HepG2 (cell line): ENCODE measurements around the gene USP32. TPM values are rescaled to one million over a fixed set of nuclear protein-coding genes. Genes with fewer than 3 reads are reported as not detected.

Experiments used
- FOXA3 ChIP-seq: IDR thresholded peaks from 2 replicates; pipeline ENCODE4 v1.6.1; 2016; ENCODE audit warnings: missing genetic modification reagents, missing compliant biosample characterization
- HOMEZ ChIP-seq: IDR thresholded peaks from 2 replicates; pipeline ENCODE4 v1.6.1; 2016; ENCODE audit warnings: low read depth
- MAFF ChIP-seq: IDR thresholded peaks from 2 replicates; pipeline ENCODE4 v1.6.1; 2011; ENCODE audit warnings: low read depth, low read length, improper control_type of control experiment
- MEF2D ChIP-seq: sonication (generic); formaldehyde crosslinking; IDR thresholded peaks from 2 replicates; pipeline ENCODE4 v1.5.1; 2020; ENCODE audit warnings: mild to moderate bottlenecking, missing genetic modification reagents
- MIER2 ChIP-seq: IDR thresholded peaks from 2 replicates; pipeline ENCODE4 v1.6.1; 2016; ENCODE audit warnings: missing biosample characterization, missing genetic modification reagents
- NFIC ChIP-seq: IDR thresholded peaks from 2 replicates; pipeline ENCODE4 v1.6.1; 2012; ENCODE audit warnings: mild to moderate bottlenecking, low read length, inconsistent platforms
- RXRB ChIP-seq: IDR thresholded peaks from 2 replicates; pipeline ENCODE4 v1.6.1; 2016; ENCODE audit warnings: borderline replicate concordance, missing genetic modification reagents, missing compliant biosample characterization
- SALL1 ChIP-seq: sonication (generic); formaldehyde crosslinking; IDR thresholded peaks from 2 replicates; pipeline ENCODE4 v1.8.0; 2022; ENCODE audit warnings: mild to moderate bottlenecking, missing genetic modification reagents
- SMC3 ChIP-seq: IDR thresholded peaks from 2 replicates; pipeline ENCODE4 v1.6.1; 2011; ENCODE audit warnings: low read length, improper control_type of control experiment
- SPEN ChIP-seq: sonication (generic); formaldehyde crosslinking; IDR thresholded peaks from 2 replicates; pipeline ENCODE4 v1.5.1; 2020; ENCODE audit warnings: low read depth, mild to moderate bottlenecking, missing genetic modification reagents
- SUZ12 ChIP-seq: fragments of 150-350 bp; IDR thresholded peaks from 2 replicates; pipeline ENCODE4 v1.6.1; 2014; ENCODE audit warnings: low read depth, low read length
- XRCC5 ChIP-seq: fragments of 200-400 bp; formaldehyde crosslinking; optimal IDR thresholded peaks from 2 replicates; pipeline ENCODE3; 2017; ENCODE audit warnings: mild to moderate bottlenecking, low read length
- ZBTB21 ChIP-seq: sonication (generic); formaldehyde crosslinking; IDR thresholded peaks from 2 replicates; pipeline ENCODE4 v1.4.0; 2020; ENCODE audit warnings: missing genetic modification reagents
- ZFP36L1 ChIP-seq: sonication (generic); formaldehyde crosslinking; IDR thresholded peaks from 2 replicates; pipeline ENCODE4 v1.8.0; 2022; ENCODE audit warnings: mild to moderate bottlenecking, missing genetic modification reagents, moderate library complexity
- ZFP37 ChIP-seq: sonication (generic); formaldehyde crosslinking; IDR thresholded peaks from 2 replicates; pipeline ENCODE4 v1.4.0; 2020; ENCODE audit warnings: missing genetic modification reagents, borderline replicate concordance
- ZGPAT ChIP-seq: IDR thresholded peaks from 2 replicates; pipeline ENCODE4 v1.6.1; 2016; ENCODE audit warnings: mild to moderate bottlenecking
- ZNF292 ChIP-seq: sonication (generic); formaldehyde crosslinking; IDR thresholded peaks from 2 replicates; pipeline ENCODE4 v1.8.1; 2022; ENCODE audit warnings: mild to moderate bottlenecking, low read depth, missing genetic modification reagents, borderline replicate concordance
- ZNF331 ChIP-seq: sonication (generic); formaldehyde crosslinking; IDR thresholded peaks from 2 replicates; pipeline ENCODE4 v1.4.0; 2020; ENCODE audit warnings: missing genetic modification reagents
- ZNF501 ChIP-seq: sonication (generic); formaldehyde crosslinking; IDR thresholded peaks from 2 replicates; pipeline ENCODE4 v1.5.1; 2020; ENCODE audit warnings: mild to moderate bottlenecking, moderate library complexity, missing genetic modification reagents
- ZNF570 ChIP-seq: sonication (generic); formaldehyde crosslinking; IDR thresholded peaks from 2 replicates; pipeline ENCODE4 v1.4.0; 2020; ENCODE audit warnings: mild to moderate bottlenecking, missing genetic modification reagents, borderline replicate concordance
- ZNF614 ChIP-seq: IDR thresholded peaks from 2 replicates; pipeline ENCODE4 v1.6.1; 2018; ENCODE audit warnings: missing biosample characterization, missing genetic modification reagents, inconsistent platforms, borderline replicate concordance
- polyA plus RNA-seq, 8 experiments: library from polyadenylated mRNA; depleted of rRNA in 3 of 8; stranded (reverse) in 7 of 8; unstranded in 1 of 8; fragments of >200 nt; fragmentation: Illumina TruSeq in 4 of 8; extraction: Trizol in 4 of 8; gene quantifications; 2 replicates each; pipeline versions ENCODE4 v1.2.1 to v1.2.3, GENCODE V29; 2011 to 2016; ENCODE audit warnings: low read depth in 4 of 8, missing spikeins in 1 of 8, mixed read lengths in 1 of 8; ENCODE audit not compliant: insufficient read depth in 1 of 8
- total RNA-seq, 5 experiments: library from RNA; depleted of rRNA; stranded (reverse); fragments of >200 nt; fragmentation: Illumina TruSeq; extraction: Trizol; gene quantifications; 2 replicates each; pipeline ENCODE4 v1.2.3, GENCODE V29; 2016; ENCODE audit warnings: low read depth in 1 of 5
- TF ChIP-seq, protein P1 (sequence below): sonication (generic); formaldehyde crosslinking; IDR thresholded peaks from 2 replicates; pipeline ENCODE4 v1.4.0; 2020; ENCODE audit warnings: mild to moderate bottlenecking, missing genetic modification reagents, borderline replicate concordance
- TF ChIP-seq, protein P2 (sequence below): IDR thresholded peaks from 2 replicates; pipeline ENCODE4 v1.6.1; 2012; ENCODE audit warnings: inconsistent platforms

Gene USP32
- total and polyA plus RNA-seq, 2 of the 13 experiments (the other 11 are each of a cell fraction or from before 2014, with no cell fraction given) = 24.9 to 39.9 TPM

- TF ChIP-seq, protein P1, sequence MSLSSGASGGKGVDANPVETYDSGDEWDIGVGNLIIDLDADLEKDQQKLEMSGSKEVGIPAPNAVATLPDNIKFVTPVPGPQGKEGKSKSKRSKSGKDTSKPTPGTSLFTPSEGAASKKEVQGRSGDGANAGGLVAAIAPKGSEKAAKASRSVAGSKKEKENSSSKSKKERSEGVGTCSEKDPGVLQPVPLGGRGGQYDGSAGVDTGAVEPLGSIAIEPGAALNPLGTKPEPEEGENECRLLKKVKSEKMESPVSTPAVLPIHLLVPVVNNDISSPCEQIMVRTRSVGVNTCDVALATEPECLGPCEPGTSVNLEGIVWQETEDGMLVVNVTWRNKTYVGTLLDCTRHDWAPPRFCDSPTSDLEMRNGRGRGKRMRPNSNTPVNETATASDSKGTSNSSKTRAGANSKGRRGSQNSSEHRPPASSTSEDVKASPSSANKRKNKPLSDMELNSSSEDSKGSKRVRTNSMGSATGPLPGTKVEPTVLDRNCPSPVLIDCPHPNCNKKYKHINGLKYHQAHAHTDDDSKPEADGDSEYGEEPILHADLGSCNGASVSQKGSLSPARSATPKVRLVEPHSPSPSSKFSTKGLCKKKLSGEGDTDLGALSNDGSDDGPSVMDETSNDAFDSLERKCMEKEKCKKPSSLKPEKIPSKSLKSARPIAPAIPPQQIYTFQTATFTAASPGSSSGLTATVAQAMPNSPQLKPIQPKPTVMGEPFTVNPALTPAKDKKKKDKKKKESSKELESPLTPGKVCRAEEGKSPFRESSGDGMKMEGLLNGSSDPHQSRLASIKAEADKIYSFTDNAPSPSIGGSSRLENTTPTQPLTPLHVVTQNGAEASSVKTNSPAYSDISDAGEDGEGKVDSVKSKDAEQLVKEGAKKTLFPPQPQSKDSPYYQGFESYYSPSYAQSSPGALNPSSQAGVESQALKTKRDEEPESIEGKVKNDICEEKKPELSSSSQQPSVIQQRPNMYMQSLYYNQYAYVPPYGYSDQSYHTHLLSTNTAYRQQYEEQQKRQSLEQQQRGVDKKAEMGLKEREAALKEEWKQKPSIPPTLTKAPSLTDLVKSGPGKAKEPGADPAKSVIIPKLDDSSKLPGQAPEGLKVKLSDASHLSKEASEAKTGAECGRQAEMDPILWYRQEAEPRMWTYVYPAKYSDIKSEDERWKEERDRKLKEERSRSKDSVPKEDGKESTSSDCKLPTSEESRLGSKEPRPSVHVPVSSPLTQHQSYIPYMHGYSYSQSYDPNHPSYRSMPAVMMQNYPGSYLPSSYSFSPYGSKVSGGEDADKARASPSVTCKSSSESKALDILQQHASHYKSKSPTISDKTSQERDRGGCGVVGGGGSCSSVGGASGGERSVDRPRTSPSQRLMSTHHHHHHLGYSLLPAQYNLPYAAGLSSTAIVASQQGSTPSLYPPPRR (CRISPR knock-in tag) = 0 out of 2 replicates have a peak, but pooled peaks have one; percentile 4
- TF ChIP-seq MAFF = peak; percentile 17; the same call in 1 of the 2 replicates
- TF ChIP-seq SALL1 (CRISPR knock-in tag) = peak; percentile 63
- no peak for TF ChIP-seq MEF2D (CRISPR knock-in tag)
- peak; percentile 93 for TF ChIP-seq SMC3
- no peak for TF ChIP-seq ZNF570 (CRISPR knock-in tag)
- TF ChIP-seq SPEN (CRISPR knock-in tag) = 0 out of 2 replicates have a peak, but pooled peaks have one; percentile 36
- 0 out of 2 replicates have a peak, but pooled peaks have one; percentile 18 for TF ChIP-seq ZFP36L1
- TF ChIP-seq HOMEZ (CRISPR knock-in tag) = 0 out of 2 replicates have a peak, but pooled peaks have one; percentile 9
- no peak for TF ChIP-seq ZBTB21 (CRISPR knock-in tag)
- TF ChIP-seq ZFP37 (CRISPR knock-in tag) = no peak
- TF ChIP-seq, protein P2, sequence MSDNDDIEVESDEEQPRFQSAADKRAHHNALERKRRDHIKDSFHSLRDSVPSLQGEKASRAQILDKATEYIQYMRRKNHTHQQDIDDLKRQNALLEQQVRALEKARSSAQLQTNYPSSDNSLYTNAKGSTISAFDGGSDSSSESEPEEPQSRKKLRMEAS = 0 out of 2 replicates have a peak, but pooled peaks have one; percentile 30
- TF ChIP-seq ZNF614 = 0 out of 2 replicates have a peak, but pooled peaks have one; percentile 23
- peak; percentile 80 for TF ChIP-seq XRCC5
- TF ChIP-seq FOXA3 (CRISPR knock-in tag) = 0 out of 2 replicates have a peak, but pooled peaks have one; percentile 19
- TF ChIP-seq ZNF331 (CRISPR knock-in tag) = 0 out of 2 replicates have a peak, but pooled peaks have one; percentile 37
- TF ChIP-seq ZNF292 (CRISPR knock-in tag) = no peak
- TF ChIP-seq RXRB = 0 out of 2 replicates have a peak, but pooled peaks have one; percentile 22
- TF ChIP-seq ZNF501 (CRISPR knock-in tag) = peak; percentile 73; the same call in 1 of the 2 replicates
- no peak for TF ChIP-seq SUZ12
- TF ChIP-seq NFIC = no peak
- peak; percentile 92 for TF ChIP-seq MIER2 (CRISPR knock-in tag)
- TF ChIP-seq ZGPAT = peak; percentile 36; the same call in 1 of the 2 replicates
Observed at GRCh38 chr17:60142872-60143499, 248.9 kb downstream of the USP32 start (continued).
